Kidney (tissue), 22 donors: Measurements from ENCODE around the gene FASTK. TPM values are rescaled to one million over a fixed set of nuclear protein-coding genes. Genes with fewer than 3 reads are reported as not detected.
A peak's percentile ranks its signal among the peaks of the same experiment; 100 is the strongest.

Experiments
- DNase-seq, 5 donors: peaks; one replicate each; pipeline ENCODE4 v3.0.0-alpha.2; 2013 to 2020
- FAIRE-seq: peaks from 2 replicates; lab custom pipeline; 2012; peaks lifted over from hg19 to GRCh38; lab: Jason Lieb, UNC
- H3K27ac ChIP-seq, 2 donors: one replicate each; pipeline ENCODE4 v1.7.0; 2013; ENCODE audit warnings: low read depth in 2 of 2, low read length in 2 of 2, inconsistent platforms in 1 of 2
- H3K27me3 ChIP-seq: one replicate; pipeline ENCODE4 v1.7.1; 2013; ENCODE audit warnings: low read length, inconsistent platforms; ENCODE audit not compliant: control insufficient read depth, insufficient read depth
- H3K36me3 ChIP-seq, 3 donors: one replicate each; pipeline versions ENCODE4 v1.7.0 to v1.7.1; 2013; ENCODE audit warnings: low read length in 3 of 3, control low read depth in 1 of 3, inconsistent platforms in 1 of 3; ENCODE audit not compliant: insufficient read depth in 3 of 3, control insufficient read depth in 2 of 3
- H3K4me1 ChIP-seq, 3 donors: one replicate each; pipeline versions ENCODE4 v1.7.0 to v1.7.1; 2013; ENCODE audit warnings: low read length in 3 of 3, inconsistent platforms in 1 of 3, low read depth in 1 of 3; ENCODE audit not compliant: control insufficient read depth in 2 of 3, insufficient read depth in 2 of 3
- H3K4me3 ChIP-seq, 3 donors: one replicate each; pipeline versions ENCODE4 v1.7.0 to v1.8.1; 2013; ENCODE audit warnings: low read length in 3 of 3, control low read depth in 1 of 3, inconsistent platforms in 1 of 3
- H3K9ac ChIP-seq, 3 donors: one replicate each; pipeline versions ENCODE4 v1.7.0 to v1.7.1; 2013; ENCODE audit warnings: low read length in 3 of 3, control low read depth in 1 of 3, inconsistent platforms in 1 of 3
- H3K9me3 ChIP-seq, 3 donors: one replicate each; pipeline versions ENCODE4 v1.7.0 to v1.7.1; 2013; ENCODE audit warnings: low read length in 3 of 3, control low read depth in 1 of 3, inconsistent platforms in 1 of 3; ENCODE audit not compliant: control insufficient read depth in 2 of 3, insufficient read depth in 1 of 3
- CTCF ChIP-seq: IDR thresholded peaks from 3 replicates; pipeline ENCODE4 v1.5.1; 2012; ENCODE audit warnings: mild to moderate bottlenecking, moderate library complexity, borderline replicate concordance; ENCODE audit not compliant: insufficient read depth; ENCODE audit errors: extremely low read depth
- intact Hi-C: fragments of 100-400 bp; cut with DNase I; formaldehyde crosslinking; loops from one replicate; pipeline ENCODE4 v1.11.1; 2022
- long read RNA-seq, 10 donors: library from polyadenylated mRNA in 1 of 10; unstranded in 1 of 10; transcript quantifications; one replicate each; pipeline ENCODE4 v2.0.0 and lab custom pipeline, GENCODE V29; 2021 to 2026
- polyA plus RNA-seq: library from polyadenylated mRNA; stranded (reverse); fragments of 350-450 nt; fragmentation: Illumina TruSeq; extraction: RNeasy Lipid Tissue Mini Kit (QIAGEN cat#74804); gene quantifications from one replicate; pipeline ENCODE4 v1.2.3, GENCODE V29; 2014; ENCODE audit warnings: low read depth, low replicate concordance; ENCODE audit not compliant: insufficient read depth
- total RNA-seq: library from RNA; stranded (reverse); fragmentation: NEBNext Ultra II Directional; extraction: Animal tissue kit (Norgen Biotek cat#: 25700); gene quantifications from one replicate; pipeline ENCODE4 v1.2.1, GENCODE V29; 2021
- donor health status: control.
- donor health status: control.
- donor health status: control.
- donor health status: control.
- donor health status: control.
- donor health status: DM: yes; HTN: yes; CAD: no.
- donor health status: Normal renal cell carcinoma (clear cell type).

Gene FASTK
- total RNA-seq (71.2 TPM), polyA plus RNA-seq (116 TPM)
- long read RNA-seq, donor 1, transcript FASTK-201 (10 exons, 1,827 nt) = major isoform, 11 of 43 reads
- long read RNA-seq, donor 1, partial matches to known transcripts = 27 of 43 reads
- long read RNA-seq, donor 1, other reads (novel, unspliced or antisense) = 0 of 43 reads
- long read RNA-seq, donor 2, transcript FASTK-201 (10 exons, 1,827 nt) = major isoform, 11 of 70 reads
- long read RNA-seq, donor 2, partial matches to known transcripts = 56 of 70 reads
- long read RNA-seq, donor 2, other reads (novel, unspliced or antisense) = 0 of 70 reads
- long read RNA-seq, donor 3, transcript FASTK-201 (10 exons, 1,827 nt) = major isoform, 9 of 66 reads
- long read RNA-seq, donor 3, partial matches to known transcripts = 54 of 66 reads
- long read RNA-seq, donor 3, other reads (novel, unspliced or antisense) = 0 of 66 reads
- long read RNA-seq, donor 4, transcript FASTK-201 (10 exons, 1,827 nt) = major isoform, 14 of 50 reads
- long read RNA-seq, donor 4, partial matches to known transcripts = 32 of 50 reads
- long read RNA-seq, donor 4, other reads (novel, unspliced or antisense) = 0 of 50 reads
- long read RNA-seq, donor 5 = 0 reads
- long read RNA-seq, donor 6, transcript FASTK-201 (10 exons, 1,827 nt) = major isoform, 9 of 68 reads
- long read RNA-seq, donor 6, partial matches to known transcripts = 50 of 68 reads
- long read RNA-seq, donor 6, other reads (novel, unspliced or antisense) = 0 of 68 reads
- long read RNA-seq, donor 7, transcript FASTK-201 (10 exons, 1,827 nt) = major isoform, 30 of 109 reads
- long read RNA-seq, donor 7, partial matches to known transcripts = 14 of 109 reads
- long read RNA-seq, donor 7, other reads (novel, unspliced or antisense) = 58 of 109 reads
- long read RNA-seq, donor 8, transcript FASTK-201 (10 exons, 1,827 nt) = major isoform, 11 of 50 reads
- long read RNA-seq, donor 8, partial matches to known transcripts = 34 of 50 reads
- long read RNA-seq, donor 8, other reads (novel, unspliced or antisense) = 0 of 50 reads
- long read RNA-seq, donor 9, transcript FASTK-201 (10 exons, 1,827 nt) = major isoform, 5 of 26 reads
- long read RNA-seq, donor 9, partial matches to known transcripts = 16 of 26 reads
- long read RNA-seq, donor 9, other reads (novel, unspliced or antisense) = 0 of 26 reads
- long read RNA-seq, donor 10, transcript FASTK-201 (10 exons, 1,827 nt) = major isoform, 7 of 67 reads
- long read RNA-seq, donor 10, partial matches to known transcripts = 56 of 67 reads
- long read RNA-seq, donor 10, other reads (novel, unspliced or antisense) = 0 of 67 reads

GRCh38 chr7:151080522-151081169 lies at the start of gene FASTK:
Gene FASTK (minus strand): TSS chr7:151080809. CDS start chr7:151080766, 43 bp downstream.
- H3K27ac ChIP-seq = peak within 1 kb of the TSS; percentile 85 to 88
- no peak for TF ChIP-seq CTCF

GRCh38 chr7:151129960-151130591 lies 49.5 kb upstream of the FASTK start:
- FAIRE-seq (no peak), DNase-seq (peak in 1 of 5 donors; percentile 36)
- Histone ChIP-seq H3K9me3 (no peaks in the 10 kb centered on the region), H3K27ac (no peak overlapping the region), H3K4me3 (no peak overlapping the region), H3K36me3 (peaks cover 0 to 39% (median 17%) of the 10 kb centered on the region in 3 donors), H3K9ac (no peak overlapping the region), H3K4me1 (peaks cover 0 to 4% (median 0%) of the 10 kb centered on the region in 3 donors), H3K27me3 (no peaks in the 10 kb centered on the region)
- intact Hi-C loops = no loop called here
- no peak for TF ChIP-seq CTCF

More at GRCh38 chr7:151080522-151081169, at the start of gene FASTK:
- Histone ChIP-seq H3K9me3 (no peaks in the 10 kb centered on the region), H3K36me3 (peaks cover 0 to 3% (median 2%) of the 10 kb centered on the region in 3 donors), H3K27me3 (no peaks in the 10 kb centered on the region), H3K9ac (peak within 1 kb of the TSS; percentile 60 to 91 (median 61)), H3K4me3 (peak within 1 kb of the TSS; percentile 79 to 91 (median 89)), H3K4me1 (peaks cover 0 to 43% (median 6%) of the 10 kb centered on the region in 3 donors)
- intact Hi-C loops = no loop called here
- DNase-seq = peak; percentile 92 to 98 (median 95)
- FAIRE-seq = no peak
